Measurements from ENCODE around the gene LRCH1. TPM values are rescaled to one million over a fixed set of nuclear protein-coding genes. Genes with fewer than 3 reads are reported as not detected.

LRCH1 gene
- total RNA-seq, 4 donors from 2014 or later: 5.2 to 30.7 (median 17.1) TPM

DNA sequence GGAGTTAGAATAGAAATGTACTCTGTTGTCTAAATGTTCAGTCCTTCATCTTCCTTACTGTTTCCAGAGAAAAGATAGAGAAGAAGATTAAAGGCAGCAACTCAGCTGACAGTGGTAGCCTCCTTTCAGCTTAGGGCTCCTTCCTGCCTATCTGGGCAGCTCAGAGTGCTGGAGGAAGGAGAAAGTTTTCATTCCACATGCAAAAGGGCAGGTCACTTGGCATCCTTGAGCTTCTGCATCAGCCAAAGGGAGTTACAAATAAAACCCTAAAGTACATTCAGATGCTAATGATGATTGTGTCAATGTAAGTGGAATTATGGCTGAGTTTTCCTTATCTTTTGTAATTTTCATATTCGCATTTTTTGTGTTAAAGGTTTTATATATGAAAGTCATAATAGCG, 185.1 kb downstream of the LRCH1 start:
- WGBS, 2 donors (ENCODE audit: low coverage in 1 of 2): 89 to 93% methylated on average over 2 of the region's 2 CpGs
- Histone ChIP-seq H3K9me3 (no peaks in the 10 kb centered on the region), H3K4me1 (no peaks in the 10 kb centered on the region), H3K36me3 (peaks cover 0 to 28% (median 2%) of the 10 kb centered on the region in 4 donors), H3K4me3 (no peak overlapping the region), H3K27me3 (no peaks in the 10 kb centered on the region), H3K27ac (no peak overlapping the region)
- no peak for DNase-seq
- TF ChIP-seq EP300 (IDR thresholded peaks at IDR 0.05; ENCODE audit: low read depth) (no peak), POLR2AphosphoS5 (IDR thresholded peaks at IDR 0.05) (no peak), POLR2A (IDR thresholded peaks at IDR 0.05) (no peak)
- TF ChIP-seq, protein P1, sequence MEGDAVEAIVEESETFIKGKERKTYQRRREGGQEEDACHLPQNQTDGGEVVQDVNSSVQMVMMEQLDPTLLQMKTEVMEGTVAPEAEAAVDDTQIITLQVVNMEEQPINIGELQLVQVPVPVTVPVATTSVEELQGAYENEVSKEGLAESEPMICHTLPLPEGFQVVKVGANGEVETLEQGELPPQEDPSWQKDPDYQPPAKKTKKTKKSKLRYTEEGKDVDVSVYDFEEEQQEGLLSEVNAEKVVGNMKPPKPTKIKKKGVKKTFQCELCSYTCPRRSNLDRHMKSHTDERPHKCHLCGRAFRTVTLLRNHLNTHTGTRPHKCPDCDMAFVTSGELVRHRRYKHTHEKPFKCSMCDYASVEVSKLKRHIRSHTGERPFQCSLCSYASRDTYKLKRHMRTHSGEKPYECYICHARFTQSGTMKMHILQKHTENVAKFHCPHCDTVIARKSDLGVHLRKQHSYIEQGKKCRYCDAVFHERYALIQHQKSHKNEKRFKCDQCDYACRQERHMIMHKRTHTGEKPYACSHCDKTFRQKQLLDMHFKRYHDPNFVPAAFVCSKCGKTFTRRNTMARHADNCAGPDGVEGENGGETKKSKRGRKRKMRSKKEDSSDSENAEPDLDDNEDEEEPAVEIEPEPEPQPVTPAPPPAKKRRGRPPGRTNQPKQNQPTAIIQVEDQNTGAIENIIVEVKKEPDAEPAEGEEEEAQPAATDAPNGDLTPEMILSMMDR (IDR thresholded peaks at IDR 0.05): no peak
- intact Hi-C loops (cut with DNase I; ENCODE audit: low total_unique reads): no loop called here
- in situ Hi-C loops (cut with MboI; ENCODE audit: low pct_ligation_motif_present in 1 of 4, low pct_unique_long_range_greater_than_20kb in 1 of 4, low sequenced_read_pairs in 3 of 4): no loop called here

DNA sequence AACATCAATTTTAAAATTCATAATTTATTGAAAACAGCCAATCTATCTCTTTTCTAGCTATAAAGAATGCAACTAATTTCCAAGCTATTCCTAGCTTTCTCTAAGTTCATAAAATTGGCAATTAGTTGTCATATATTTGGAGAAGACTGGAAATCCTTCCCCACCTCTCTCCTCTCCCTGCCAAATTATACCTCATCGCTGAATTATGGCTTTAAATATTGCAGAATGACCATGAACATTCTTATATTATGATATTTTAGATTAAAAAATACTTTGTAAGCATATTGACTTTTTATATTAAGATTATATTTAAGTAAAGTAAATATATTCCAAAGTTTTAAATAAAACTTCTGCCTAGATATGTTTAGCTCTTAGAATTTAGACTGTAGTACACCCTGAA, 185.8 kb downstream of the LRCH1 start:
- intact Hi-C loops (cut with DNase I; ENCODE audit: low total_unique reads): no loop called here
- no peak overlapping the region for H3K27ac ChIP-seq
- 88 to 96% methylated on average over 1 of the region's 1 CpG for WGBS, 2 donors (ENCODE audit: low coverage in 1 of 2)
- H3K9me3 ChIP-seq: no peaks in the 10 kb centered on the region
- no peak for DNase-seq
- H3K27me3 ChIP-seq: no peaks in the 10 kb centered on the region
- H3K36me3 ChIP-seq: peaks cover 0 to 30% (median 2%) of the 10 kb centered on the region in 4 donors
- H3K4me3 ChIP-seq: no peak overlapping the region
- no peak for TF ChIP-seq POLR2AphosphoS5 (IDR thresholded peaks at IDR 0.05)
- TF ChIP-seq, protein P1 (IDR thresholded peaks at IDR 0.05): no peak
- no peak for TF ChIP-seq EP300 (IDR thresholded peaks at IDR 0.05; ENCODE audit: low read depth)
- no peak for TF ChIP-seq POLR2A (IDR thresholded peaks at IDR 0.05)
- in situ Hi-C loops (cut with MboI; ENCODE audit: low pct_ligation_motif_present in 1 of 4, low pct_unique_long_range_greater_than_20kb in 1 of 4, low sequenced_read_pairs in 3 of 4): no loop called here
- H3K4me1 ChIP-seq: no peaks in the 10 kb centered on the region

- no peak overlapping the region for H3K27ac ChIP-seq
- no peak for DNase-seq
- no peak for TF ChIP-seq POLR2A (IDR thresholded peaks at IDR 0.05)
- intact Hi-C loops (cut with DNase I; ENCODE audit: low total_unique reads) (no loop called here), in situ Hi-C loops (cut with MboI; ENCODE audit: low pct_ligation_motif_present in 1 of 4, low pct_unique_long_range_greater_than_20kb in 1 of 4, low sequenced_read_pairs in 3 of 4) (no loop called here)
- H3K9me3 ChIP-seq: no peaks in the 10 kb centered on the region
- H3K4me3 ChIP-seq: no peak overlapping the region
- 93 to 95% methylated on average over 3 to 4 of the region's 4 CpGs for WGBS, 2 donors (ENCODE audit: low coverage in 1 of 2)
- no peaks in the 10 kb centered on the region for H3K27me3 ChIP-seq
- H3K4me1 ChIP-seq: no peaks in the 10 kb centered on the region
- peaks cover 0 to 28% (median 2%) of the 10 kb centered on the region in 4 donors for H3K36me3 ChIP-seq
Observed at GRCh38 chr13:46739447-46740098, 186.6 kb downstream of the LRCH1 start.

DNA sequence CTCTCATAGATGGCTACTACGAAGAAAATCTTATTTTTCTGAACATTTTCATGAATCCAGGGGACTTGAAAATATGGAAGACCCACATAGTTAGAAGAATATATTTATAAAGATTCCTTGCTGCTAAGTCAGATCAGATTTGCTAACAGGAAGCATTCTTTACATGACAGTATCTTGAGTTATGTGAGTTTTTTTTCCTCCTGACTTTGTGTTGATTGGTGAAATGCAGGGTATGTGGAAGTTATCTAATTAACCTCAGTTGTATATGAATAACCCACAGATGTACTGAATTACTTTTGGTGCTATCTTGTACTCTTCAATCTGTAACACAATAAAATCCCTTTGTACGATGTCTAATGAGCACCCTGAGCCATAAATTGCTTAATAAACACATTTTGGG, 190.2 kb downstream of the LRCH1 start:
- Histone ChIP-seq H3K4me3 (no peak overlapping the region), H3K36me3 (peaks cover 0 to 25% (median 3%) of the 10 kb centered on the region in 4 donors), H3K9me3 (no peaks in the 10 kb centered on the region), H3K27ac (no peak overlapping the region), H3K27me3 (no peaks in the 10 kb centered on the region), H3K4me1 (no peaks in the 10 kb centered on the region)
- TF ChIP-seq POLR2A (IDR thresholded peaks at IDR 0.05): no peak
- no peak for TF ChIP-seq EP300 (IDR thresholded peaks at IDR 0.05; ENCODE audit: low read depth)
- TF ChIP-seq, protein P1 (IDR thresholded peaks at IDR 0.05): no peak
- no peak for TF ChIP-seq POLR2AphosphoS5 (IDR thresholded peaks at IDR 0.05)
- WGBS, 2 donors (ENCODE audit: low coverage in 1 of 2): 88 to 93% methylated on average over 2 of the region's 2 CpGs
- intact Hi-C loops (cut with DNase I; ENCODE audit: low total_unique reads): no loop called here
- in situ Hi-C loops (cut with MboI; ENCODE audit: low pct_ligation_motif_present in 1 of 4, low pct_unique_long_range_greater_than_20kb in 1 of 4, low sequenced_read_pairs in 3 of 4): no loop called here
- DNase-seq: no peak

DNA sequence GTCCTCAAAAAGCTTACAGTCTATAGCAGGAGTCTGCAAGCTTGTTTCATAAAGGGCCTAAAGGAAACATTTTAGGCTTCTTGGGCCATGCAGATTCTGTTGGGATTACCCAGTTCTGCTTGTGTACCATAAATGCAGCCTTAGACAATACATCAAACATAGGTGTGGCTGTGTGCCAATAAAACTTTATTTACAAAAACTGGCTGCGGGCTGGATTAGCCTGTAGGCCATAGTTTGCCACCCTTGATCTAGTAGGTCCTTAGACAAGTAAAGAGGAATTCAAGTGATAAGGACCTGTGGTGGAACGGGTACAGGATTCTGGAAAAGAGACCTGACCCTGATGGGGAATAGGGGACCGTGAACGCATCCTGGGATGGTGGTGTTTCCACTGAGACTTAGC, 192.1 kb downstream of the LRCH1 start:
- Histone ChIP-seq H3K27ac (no peak overlapping the region), H3K4me1 (peaks cover 0 to 3% (median 0%) of the 10 kb centered on the region in 4 donors), H3K27me3 (no peaks in the 10 kb centered on the region), H3K9me3 (no peaks in the 10 kb centered on the region), H3K4me3 (no peak overlapping the region), H3K36me3 (peaks cover 0 to 31% (median 3%) of the 10 kb centered on the region in 4 donors)
- in situ Hi-C loops (cut with MboI; ENCODE audit: low pct_ligation_motif_present in 1 of 4, low pct_unique_long_range_greater_than_20kb in 1 of 4, low sequenced_read_pairs in 3 of 4): no loop called here
- 83 to 86% methylated on average over 2 to 4 of the region's 4 CpGs for WGBS, 2 donors (ENCODE audit: low coverage in 1 of 2)
- intact Hi-C loops (cut with DNase I; ENCODE audit: low total_unique reads): no loop called here
- DNase-seq: no peak
- no peak for TF ChIP-seq EP300 (IDR thresholded peaks at IDR 0.05; ENCODE audit: low read depth)
- no peak for TF ChIP-seq POLR2A (IDR thresholded peaks at IDR 0.05)

Data from transverse colon (tissue), 4 donors.